NCI-H1417 (cell line): ENCODE results near the gene ZHX3.

Source experiments
- DNase-seq, 3 experiments: peaks; one replicate each; lab custom pipeline; 2025; lab: John Stamatoyannopoulos, UW

Gene ZHX3

DNA sequence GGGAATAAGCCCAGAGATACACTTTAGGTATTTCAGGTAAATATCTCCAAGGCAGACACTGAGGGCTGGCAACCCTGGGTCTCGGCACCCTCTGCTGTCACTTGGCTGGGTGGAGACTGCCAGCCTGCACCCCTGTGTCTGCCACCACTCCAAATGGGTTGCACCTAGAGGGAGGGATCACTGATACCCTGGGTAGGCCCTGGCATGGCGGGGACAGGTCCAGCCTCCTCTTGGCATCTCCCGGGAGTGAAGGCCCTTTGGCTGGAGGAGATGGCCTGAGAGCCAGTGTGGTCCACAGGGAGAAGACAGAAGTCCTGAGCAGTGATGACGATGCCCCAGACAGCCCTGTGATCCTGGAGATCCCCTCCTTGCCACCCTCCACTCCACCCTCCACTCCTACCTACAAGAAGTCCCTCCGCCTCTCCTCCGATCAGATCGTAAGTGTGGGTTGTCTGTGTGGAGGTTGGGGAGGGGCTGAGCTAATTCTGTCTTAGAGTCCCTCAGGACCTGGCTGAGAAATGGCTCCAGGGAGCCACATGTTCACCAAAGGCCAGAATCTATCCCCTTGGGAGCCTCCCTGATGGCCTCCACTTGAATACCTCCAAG is 38.2 kb upstream of the ZHX3 start:
- no peak for DNase-seq

GRCh38 chr20:41355192-41355591 is 37.7 kb upstream of the ZHX3 start:
- DNase-seq: no peak

DNA sequence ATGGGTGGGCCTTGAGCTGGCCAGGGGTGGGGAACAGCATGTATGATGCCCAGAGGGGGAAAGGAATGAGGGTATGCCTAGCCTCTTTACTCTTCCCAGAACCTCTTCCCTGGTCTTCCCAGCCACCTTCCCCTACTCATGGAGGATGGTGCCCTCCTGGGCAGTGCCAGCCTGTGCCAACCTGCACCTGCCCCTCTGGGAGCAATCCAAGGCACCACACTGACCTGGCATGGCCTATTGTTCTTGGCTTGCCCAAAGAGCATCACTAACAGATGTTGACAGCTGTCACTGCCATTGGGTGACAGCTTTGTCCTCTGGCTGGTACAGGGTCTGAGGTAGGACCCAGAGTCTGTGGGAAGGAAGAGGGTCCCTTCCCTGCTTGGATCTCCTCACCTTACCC is 36.0 kb upstream of the ZHX3 start:
- DNase-seq: no peak

- DNase-seq: no peak
Measured at GRCh38 chr20:41352666-41353065, 35.1 kb upstream of the ZHX3 start.

GRCh38 chr20:41352106-41352505 is 34.6 kb upstream of the ZHX3 start:
- DNase-seq: no peak

DNA sequence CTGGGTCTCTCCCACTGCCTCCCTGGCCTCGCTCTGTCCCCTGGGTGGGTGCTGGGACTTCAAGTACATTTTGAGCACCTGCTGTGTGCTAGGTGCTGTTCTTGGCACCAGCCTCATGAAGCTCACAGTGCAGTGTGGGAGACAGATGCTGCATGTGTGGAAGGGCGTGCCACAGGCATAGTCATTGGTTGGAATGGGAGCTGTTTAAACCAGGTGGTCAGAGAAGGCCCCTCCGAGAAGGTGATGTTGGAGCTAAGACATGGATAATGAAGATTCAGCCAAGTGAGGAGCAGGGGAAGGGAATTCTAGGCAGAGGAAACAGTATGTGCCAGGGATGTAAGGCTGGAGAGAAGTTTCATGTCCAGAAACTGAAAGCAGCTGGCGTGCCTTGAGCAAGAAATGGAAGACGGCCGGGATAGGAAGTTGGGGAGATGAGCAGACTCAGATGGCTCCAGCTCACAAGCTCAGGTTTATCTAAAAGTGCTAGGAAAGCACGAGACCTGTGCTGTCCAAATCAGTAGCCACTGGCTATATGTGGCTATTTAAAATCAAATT is 33.0 kb upstream of the ZHX3 start:
- no peak for DNase-seq

GRCh38 chr20:41349943-41350342 is 32.4 kb upstream of the ZHX3 start:
- DNase-seq: no peak

DNA sequence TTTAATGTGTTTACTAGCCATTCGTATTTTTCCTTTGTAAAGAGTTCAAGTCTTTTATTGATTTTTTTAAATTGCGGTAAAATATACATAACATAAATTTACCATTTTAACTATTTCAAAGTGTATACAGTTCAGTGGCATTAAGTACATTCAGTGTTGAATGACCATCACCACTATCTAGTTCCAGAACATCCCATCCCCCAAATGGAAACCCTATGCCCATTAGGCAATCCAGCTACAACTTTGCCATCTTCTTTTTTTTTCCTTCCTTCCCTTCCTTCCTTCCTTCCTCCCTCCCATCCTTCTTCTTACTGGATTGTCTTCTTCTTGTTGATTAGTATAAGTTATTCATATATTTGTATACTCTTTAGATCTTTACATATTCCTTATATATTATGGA is 31.7 kb upstream of the ZHX3 start:
- DNase-seq: no peak

- DNase-seq: no peak
Measured at GRCh38 chr20:41348430-41349172, 31.1 kb upstream of the ZHX3 start.

DNA sequence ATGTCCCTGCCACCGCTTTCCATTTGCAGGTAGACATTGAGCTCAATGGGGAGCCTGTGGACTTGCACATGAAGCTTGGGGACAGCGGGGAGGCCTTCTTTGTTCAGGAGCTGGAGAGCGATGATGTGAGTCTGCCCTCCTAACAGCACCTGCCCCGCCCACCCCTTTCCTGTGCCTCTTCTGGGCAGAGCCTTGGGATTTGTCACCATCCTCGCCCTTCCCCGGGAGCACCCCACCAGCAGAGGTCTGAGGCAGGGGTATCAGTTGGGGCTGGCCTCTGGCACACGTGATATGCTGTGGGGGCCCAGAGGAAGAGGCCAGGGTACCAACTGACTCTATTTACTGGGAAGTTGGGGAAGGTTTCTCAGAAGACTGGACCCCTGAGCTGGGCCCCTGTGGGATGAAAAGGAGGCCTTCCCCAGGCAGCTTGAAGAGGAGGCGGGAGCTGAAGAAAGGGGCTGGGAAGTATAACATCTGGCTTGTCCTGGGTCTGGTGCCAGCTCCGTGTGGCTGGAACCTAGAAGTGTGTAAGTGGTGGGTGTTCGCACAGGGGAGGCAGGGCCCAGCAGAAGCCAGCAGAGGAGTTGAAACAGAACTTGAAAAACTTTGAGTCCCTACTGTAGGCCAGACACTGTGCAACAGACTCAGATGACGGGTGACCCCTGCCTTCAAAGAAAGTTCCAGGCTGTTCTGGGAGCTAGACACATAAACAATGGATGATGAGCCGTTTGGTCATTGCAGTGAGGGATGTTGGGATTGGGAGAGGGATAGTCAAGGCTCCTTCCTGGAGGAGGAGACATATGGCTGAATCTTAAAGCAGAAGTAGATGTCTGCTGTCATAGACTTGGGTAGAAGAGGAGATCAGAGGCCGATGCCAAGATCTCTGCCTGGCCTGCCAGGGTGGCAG is 30.2 kb upstream of the ZHX3 start:
- no peak for DNase-seq

- no peak for DNase-seq
Measured at GRCh38 chr20:41345729-41346067, 28.2 kb upstream of the ZHX3 start.

- no peak for DNase-seq
Measured at GRCh38 chr20:41344938-41345728, 27.6 kb upstream of the ZHX3 start.

DNA sequence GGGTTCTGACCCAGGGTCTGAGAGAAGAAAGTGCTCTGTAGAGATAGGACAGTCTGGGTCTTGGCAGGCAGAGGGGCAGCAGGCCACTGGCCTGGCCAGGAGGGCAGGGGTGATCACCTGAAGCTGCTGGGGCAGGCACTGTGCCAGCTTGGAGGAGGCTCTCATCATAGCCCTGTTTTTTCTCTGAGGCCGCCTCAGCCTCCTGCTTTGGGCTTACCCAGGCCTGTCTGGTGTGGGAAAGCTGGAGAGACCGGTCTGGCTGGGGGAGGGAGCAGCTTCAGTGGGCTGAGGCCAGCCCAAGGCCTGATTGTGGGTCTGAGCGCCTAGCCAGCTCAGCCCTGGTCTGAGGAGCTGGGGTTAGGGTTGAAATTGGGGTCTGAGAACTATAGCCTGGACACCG is 26.9 kb upstream of the ZHX3 start:
- no peak for DNase-seq

DNA sequence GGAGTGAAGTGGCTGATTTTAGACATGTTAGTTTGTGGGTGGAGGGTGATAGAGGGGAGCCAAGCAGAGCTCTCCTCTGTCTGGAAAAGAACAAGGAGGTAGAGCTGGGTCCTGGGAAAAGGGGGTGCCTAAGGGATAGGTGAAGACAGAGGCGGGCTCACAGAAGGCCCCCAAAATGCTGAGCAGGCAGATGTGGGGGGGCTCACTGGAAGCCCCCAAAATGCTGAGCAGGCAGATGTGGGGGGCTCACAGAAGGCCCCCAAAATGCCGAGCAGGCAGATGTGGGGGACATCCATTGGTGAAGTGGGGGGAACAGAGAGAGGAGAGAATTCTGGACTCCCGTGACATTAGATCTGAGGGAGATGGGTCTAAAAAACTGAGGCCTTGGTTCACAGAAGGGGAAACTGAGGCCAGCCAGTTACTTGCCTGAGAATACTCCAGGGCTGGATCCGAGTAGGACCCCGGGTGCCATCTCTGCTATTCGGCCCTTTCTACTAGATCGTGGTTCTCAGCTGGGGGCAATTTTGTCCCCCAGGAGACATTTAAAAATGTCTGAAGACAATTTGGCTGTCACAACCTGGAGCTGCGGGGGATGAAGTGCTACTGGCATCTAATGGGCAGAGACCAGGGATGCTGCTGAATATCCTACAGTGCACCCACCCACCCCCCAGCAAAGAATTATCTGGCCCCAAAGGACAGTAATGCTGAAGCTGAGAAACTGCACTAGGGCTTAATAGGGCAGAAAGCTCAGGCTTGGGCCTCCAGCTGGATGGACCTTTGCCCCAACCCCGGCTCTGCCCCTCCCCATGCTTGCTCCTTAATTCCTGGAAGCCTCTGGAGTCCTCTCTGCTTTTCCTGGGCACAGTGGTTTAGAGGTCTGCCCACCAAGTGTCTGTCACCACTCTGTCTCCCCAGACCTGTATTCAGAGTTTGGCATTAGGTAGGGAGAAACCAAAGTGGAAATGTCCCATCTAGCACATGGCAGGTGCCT is 25.2 kb upstream of the ZHX3 start:
- DNase-seq: no peak

DNA sequence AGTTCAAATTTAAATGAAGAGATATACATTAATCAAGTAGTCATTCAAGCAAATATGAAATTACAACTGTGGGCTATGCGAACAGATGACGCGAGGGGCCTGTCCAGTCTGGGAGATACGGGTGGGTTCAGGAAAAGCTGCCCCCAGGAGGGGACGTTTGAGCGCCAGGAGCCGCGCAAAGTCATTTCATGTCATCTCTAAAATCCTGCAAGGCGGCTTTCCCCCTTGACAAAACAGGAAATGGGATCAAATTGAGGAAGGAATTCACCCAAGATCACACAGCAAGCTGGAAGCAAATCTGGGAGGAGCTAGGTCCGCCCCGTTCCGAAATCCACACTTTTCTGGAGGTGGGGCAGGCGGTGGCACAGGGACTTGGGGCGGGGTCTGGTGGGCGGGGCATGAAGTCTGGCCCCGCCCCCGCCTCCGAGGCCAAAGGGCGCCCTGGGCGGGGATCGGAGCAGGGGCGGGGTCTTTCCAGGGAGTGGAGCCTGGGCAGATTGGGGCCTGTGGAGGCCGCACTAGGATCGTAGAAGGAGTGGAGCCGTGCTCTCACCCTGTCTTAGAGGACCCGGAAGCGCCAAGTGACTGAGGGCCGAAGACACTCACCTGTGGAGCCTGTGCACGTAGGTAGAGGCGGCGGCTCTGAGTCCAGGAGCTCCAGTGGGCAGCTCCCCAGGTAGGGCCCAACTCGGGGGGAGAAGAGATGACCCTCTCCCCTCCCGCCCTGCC is 23.0 kb upstream of the ZHX3 start, which contains the start of gene LPIN3:
LPIN3 (plus strand) TSS at position 495 of the 729 bp plus-strand sequence. CDS start 4,983 bp downstream, outside the sequence.
- peak; percentile 78 to 94 (median 88) for DNase-seq

DNA sequence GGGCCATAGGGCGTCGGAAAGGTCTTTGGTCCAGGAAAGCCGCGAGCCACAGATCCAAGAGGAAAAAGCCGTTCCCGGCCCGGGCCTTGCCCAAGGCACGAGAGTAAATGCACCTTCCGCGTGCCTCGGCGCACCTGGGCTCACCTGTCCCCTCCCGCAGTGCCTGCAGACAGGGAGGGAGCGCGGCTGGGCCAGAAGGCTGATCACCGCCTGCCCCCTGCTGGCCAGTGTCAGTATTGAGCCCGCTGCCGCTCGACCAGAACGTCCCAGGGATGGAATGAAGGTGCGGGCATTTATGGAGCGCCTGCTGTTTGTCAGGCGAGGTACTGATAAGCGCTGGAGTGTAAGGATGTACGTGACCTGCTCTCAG is 22.4 kb upstream of the ZHX3 start:
- DNase-seq: peak; percentile 84 to 90 (median 88)

DNA sequence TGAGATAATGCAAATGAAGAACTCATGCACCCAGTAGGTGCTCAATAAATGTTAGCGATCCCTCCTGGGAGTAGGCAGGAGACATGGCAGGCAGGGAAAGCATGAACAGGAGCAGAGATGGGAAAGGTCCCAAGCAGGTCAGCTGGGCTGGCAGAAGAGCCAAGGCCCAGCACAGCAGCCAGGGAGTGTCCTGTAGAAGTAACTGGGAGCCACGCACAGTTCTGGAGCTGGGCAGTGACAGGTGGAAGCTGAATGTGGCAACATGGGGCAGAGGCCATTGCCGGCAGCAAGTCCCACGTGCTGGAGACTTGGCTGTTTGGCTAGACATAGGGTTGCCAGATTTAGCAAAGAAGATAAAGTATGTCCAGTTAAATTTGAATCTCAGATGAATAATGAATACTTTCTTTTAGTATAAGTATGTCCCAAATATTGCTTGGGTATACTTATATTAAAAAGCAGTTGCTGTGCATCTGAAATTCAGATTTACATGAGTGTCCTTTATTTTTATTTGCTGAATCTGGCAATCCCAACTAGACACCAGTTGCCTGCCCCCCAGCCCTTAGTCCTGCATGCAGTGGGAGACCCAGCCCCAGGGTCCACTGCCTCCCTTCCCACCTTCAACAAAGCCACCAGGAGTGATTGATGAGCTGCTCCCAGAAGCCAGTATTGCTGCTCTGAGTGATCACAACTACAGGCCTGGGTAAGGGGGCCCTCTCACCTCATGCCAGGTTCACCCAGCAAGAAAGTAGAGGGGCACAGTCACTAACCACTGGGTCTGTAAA is 19.4 kb upstream of the ZHX3 start:
- DNase-seq: no peak

DNA sequence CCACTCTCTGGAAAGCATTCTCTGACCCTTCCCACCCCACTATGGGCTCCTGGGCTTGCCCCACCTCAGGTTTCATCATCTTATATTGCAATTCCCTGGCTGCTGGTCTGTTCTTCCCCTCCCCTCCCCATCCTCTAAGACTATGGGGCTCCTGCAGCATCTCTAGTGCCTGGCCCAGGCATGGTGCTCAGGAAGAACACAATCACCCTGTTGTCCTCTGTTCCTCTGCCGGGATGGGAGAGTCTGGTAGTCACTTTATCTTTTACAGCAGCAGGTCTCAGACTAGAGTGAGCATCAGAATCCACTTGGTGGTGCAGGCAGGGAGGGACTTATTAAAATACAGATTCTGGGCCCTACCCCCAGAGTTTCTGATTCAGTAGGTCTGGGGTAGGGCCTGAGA is 18.1 kb upstream of the ZHX3 start:
- no peak for DNase-seq
